GM12892 (cell line): ENCODE measurements around the gene CACNG3. TPM values are rescaled to one million over a fixed set of nuclear protein-coding genes. Genes with fewer than 3 reads are reported as not detected.
"Not testable (repeated sequence)": the region's sequence is repeated elsewhere in the genome, so short reads cannot be mapped to it uniquely, and the experiment has no call there.

Source experiments
- DNase-seq: peaks from one replicate; pipeline ENCODE4 v3.0.0; 2011; ENCODE audit not compliant: insufficient read length
- FAIRE-seq: peaks from 2 replicates; lab custom pipeline; 2011; peaks lifted over from hg19 to GRCh38; lab: Jason Lieb, UNC
- POLR2A ChIP-seq: IDR thresholded peaks from 2 replicates; pipeline ENCODE4 v1.6.1; 2011; ENCODE audit warnings: low read depth, low read length, control low read depth
- POLR2AphosphoS5 ChIP-seq: IDR thresholded peaks from 2 replicates; pipeline ENCODE4 v1.6.1; 2011; ENCODE audit warnings: low read depth, low read length, control low read depth
- TAF1 ChIP-seq: IDR thresholded peaks from 2 replicates; pipeline ENCODE4 v1.6.1; 2011; ENCODE audit warnings: low read depth, mild to moderate bottlenecking, control low read depth, low read length, borderline replicate concordance
- polyA plus RNA-seq: library from polyadenylated mRNA; unstranded; fragments of >200 nt; gene quantifications from one replicate; pipeline ENCODE4 v1.2.1, GENCODE V29; 2012; ENCODE audit warnings: missing spikeins, inconsistent platforms; ENCODE audit not compliant: missing spikeins

The CACNG3 gene
- polyA plus RNA-seq: not detected

- DNase-seq (peak; percentile 42), FAIRE-seq (no peak)
- TF ChIP-seq POLR2AphosphoS5 (no peak), POLR2A (no peak), TAF1 (no peak)
These were observed at the start of gene CACNG3 for GRCh38 chr16:24255456-24256371. Gene CACNG3 (plus strand): TSS chr16:24256335. CDS start chr16:24256755, 420 bp downstream.

DNA sequence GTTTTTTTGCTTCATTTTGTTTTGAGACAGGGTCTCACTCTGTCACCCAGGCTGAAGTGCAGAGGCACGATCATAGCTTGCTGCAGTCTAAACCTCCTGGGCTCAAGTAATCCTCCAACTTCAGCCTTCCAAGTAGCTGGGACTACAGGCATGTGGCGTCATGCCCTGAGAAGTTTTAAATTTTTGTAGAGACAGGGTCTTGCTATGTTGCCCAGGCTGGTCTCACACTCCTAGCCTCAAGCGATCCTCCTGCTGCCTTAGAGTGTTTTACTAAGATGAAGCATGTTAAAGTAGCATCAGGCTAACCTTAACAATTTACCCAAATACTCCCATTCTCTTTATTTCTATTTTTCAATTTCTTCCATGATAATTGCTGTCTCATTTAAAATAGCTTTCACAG is 49.2 kb upstream of the CACNG3 start:
- FAIRE-seq (no peak), DNase-seq (no peak)
- TF ChIP-seq POLR2AphosphoS5 (no peak), POLR2A (no peak), TAF1 (no peak)

GRCh38 chr16:24208710-24209109 is 47.4 kb upstream of the CACNG3 start:
- FAIRE-seq (no peak), DNase-seq (no peak)
- no peak for TF ChIP-seq TAF1
- TF ChIP-seq POLR2AphosphoS5: no peak
- no peak for TF ChIP-seq POLR2A

DNA sequence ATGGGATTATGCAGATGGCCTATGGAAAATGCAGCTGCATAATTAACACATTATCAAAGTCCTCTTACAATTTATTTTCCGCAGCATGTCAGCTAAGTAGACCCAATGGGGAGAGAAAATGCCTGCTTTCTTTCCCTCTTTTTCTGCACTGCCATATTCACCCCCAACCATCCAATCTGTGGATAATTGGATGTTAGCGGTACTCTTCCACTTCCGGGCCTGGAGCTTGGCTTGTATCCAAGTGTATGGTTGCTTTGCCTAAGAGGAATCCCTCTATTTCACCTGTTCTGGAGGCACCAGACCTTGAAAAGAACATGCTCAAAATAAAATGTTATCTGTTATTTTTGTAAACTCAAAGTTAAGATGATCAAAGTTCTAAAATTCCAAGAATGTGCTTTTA is 41.1 kb upstream of the CACNG3 start:
- FAIRE-seq: no peak
- TF ChIP-seq POLR2AphosphoS5: no peak
- TF ChIP-seq TAF1: no peak
- no peak for TF ChIP-seq POLR2A
- DNase-seq: no peak

GRCh38 chr16:24216961-24217360 is 39.2 kb upstream of the CACNG3 start:
- no peak for DNase-seq
- TF ChIP-seq POLR2A: no peak
- no peak for TF ChIP-seq TAF1
- TF ChIP-seq POLR2AphosphoS5: no peak
- no peak for FAIRE-seq

DNA sequence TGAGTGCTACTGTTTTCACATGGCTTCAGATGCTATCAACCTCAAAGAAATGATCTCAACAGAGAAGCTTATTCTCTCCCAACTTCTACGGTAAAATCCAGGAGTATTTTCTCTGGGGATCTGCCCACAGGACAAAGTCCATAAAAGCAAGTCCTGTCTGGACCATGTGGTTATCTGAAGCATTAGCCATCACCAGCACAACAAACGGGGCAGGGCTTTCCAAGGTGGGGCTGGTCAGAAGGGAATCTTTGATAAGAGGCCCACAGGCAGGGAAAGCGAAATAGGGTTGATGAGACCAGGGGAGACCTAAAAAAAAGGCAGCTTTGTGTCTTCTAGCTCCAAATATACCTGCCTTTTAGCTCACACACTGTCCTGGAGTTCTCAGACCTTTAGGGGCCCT is 38.7 kb upstream of the CACNG3 start:
- TF ChIP-seq TAF1 (no peak), POLR2AphosphoS5 (no peak), POLR2A (no peak)

DNA sequence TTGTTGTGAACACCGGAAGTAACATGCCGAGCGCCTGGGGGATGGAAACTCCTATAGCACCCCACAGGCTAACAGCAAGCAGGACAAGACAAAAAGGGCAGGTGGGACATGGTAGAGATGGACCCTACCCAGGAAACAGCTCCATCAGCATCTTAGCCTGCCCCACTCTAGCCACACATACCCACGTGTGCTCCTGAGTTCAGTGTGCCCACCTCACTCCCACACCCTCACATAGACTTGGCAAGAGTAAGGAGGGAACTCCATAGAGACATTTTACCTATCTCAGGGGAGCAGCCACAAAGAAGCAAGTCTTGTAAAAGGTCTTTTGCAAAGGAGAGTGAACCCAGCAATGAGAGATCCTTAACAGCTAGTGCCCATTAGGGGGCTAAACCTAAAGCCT is 37.8 kb upstream of the CACNG3 start:
- FAIRE-seq: no peak
- DNase-seq: no peak
- TF ChIP-seq POLR2A: peak; percentile 36; the same call in 1 of the 2 replicates
- TF ChIP-seq TAF1: no peak

More for the DNA sequence above, 38.7 kb upstream of the CACNG3 start:
- no peak for DNase-seq
- no peak for FAIRE-seq

GRCh38 chr16:24221219-24221618 is 34.9 kb upstream of the CACNG3 start:
- no peak for FAIRE-seq
- no peak for DNase-seq
- no peak for TF ChIP-seq TAF1
- TF ChIP-seq POLR2A: no peak
- TF ChIP-seq POLR2AphosphoS5: no peak

GRCh38 chr16:24228514-24228913 is 27.6 kb upstream of the CACNG3 start:
- DNase-seq: no peak
- TF ChIP-seq POLR2A (no peak), TAF1 (no peak), POLR2AphosphoS5 (no peak)
- no peak for FAIRE-seq

DNA sequence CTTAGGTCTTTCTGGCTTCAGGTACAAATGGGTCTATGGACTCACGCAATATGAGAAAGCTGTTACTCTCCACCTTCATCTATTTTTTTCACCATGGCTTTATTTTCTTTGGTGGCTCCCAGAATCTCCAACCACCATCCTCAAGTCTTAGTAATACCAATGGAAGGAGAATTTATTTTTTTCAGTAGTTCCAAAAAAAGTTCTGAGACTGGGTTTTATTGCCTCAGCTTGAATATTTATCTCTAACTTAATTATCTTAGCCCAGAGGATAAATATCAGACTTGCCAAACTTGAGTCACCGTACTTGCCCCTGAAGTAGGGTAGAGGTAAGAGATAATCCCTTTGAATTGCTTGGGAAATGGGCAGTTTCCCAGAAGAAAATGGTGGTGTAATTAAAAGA is 23.2 kb upstream of the CACNG3 start:
- TF ChIP-seq POLR2A: no peak
- no peak for TF ChIP-seq POLR2AphosphoS5
- no peak for TF ChIP-seq TAF1
- FAIRE-seq (no peak), DNase-seq (no peak)

- no peak for DNase-seq
- TF ChIP-seq TAF1 (no peak), POLR2AphosphoS5 (no peak), POLR2A (no peak)
- no peak for FAIRE-seq
These were observed 21.4 kb upstream of the CACNG3 start for GRCh38 chr16:24234737-24235136.

GRCh38 chr16:24235806-24236205 is 20.3 kb upstream of the CACNG3 start:
- FAIRE-seq (no peak), DNase-seq (no peak)
- TF ChIP-seq POLR2A (no peak), POLR2AphosphoS5 (no peak), TAF1 (no peak)

DNA sequence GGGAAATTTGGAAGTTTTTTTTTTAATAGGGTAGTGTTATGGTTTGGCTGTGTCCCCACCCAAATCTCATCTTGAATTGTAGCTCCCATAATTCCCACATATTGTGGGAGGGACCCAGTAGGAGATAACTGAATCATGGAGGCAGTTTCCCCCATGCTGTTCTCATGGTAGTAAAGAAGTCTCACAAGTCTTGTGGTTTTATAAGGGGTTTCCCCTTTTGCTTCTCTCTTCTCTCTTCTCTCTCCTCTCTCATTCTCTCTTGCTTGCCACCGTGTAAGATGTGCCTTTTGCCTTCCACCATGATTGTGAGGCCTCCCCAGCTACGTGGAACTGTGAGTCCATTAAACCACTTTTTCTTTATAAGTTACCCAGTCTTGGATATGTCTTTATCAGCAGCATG is 17.3 kb upstream of the CACNG3 start:
- not testable (repeated sequence) for FAIRE-seq

More for the DNA sequence above, 17.3 kb upstream of the CACNG3 start:
- DNase-seq: not testable (repeated sequence)
